ENCODE data around the gene CTNS. TPM values are rescaled to one million over a fixed set of nuclear protein-coding genes. Genes with fewer than 3 reads are reported as not detected.
"Not testable (repeated sequence)": the region's sequence is repeated elsewhere in the genome, so short reads cannot be mapped to it uniquely, and the experiment has no call there.

The CTNS gene
- total RNA-seq, 1 donor from 2014 or later, result 5.7 TPM

DNA sequence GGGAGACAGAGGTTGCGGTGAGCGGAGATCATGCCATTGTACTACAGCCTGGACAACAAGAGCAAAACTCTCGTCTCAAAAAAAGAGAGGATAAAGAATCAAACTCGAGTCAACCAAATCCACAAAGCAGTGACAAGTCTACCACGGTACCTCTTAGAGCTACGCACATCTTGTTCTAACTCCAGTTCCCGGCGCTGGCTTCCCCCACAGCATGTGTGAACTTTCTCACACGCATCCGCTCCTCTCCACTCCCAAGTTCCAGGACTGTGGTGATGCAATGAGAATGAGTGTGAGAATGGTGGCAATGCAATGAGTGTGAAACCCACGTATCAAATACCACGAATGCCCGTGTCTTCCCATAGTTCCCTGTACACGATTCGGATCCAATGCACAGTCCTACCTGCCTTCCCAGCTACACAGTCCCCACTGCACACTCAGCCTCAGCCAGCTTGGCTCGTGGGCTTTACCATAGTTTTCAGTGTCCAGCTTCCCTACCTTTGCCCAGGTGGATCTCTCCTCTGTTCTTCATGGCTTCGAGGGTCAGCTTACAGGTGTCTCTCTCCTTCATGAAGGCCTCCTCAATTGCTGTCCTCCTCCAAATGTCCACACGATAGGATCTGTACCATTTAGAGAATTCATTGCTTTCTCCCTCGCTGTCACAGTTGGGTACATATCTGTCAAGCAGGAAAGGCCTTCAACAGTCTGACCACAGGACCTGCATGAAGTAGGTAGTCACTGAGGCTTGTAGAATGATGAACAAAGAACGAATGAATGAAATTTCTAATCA, 68.6 kb downstream of the CTNS start:
- FAIRE-seq, result no peak

DNA sequence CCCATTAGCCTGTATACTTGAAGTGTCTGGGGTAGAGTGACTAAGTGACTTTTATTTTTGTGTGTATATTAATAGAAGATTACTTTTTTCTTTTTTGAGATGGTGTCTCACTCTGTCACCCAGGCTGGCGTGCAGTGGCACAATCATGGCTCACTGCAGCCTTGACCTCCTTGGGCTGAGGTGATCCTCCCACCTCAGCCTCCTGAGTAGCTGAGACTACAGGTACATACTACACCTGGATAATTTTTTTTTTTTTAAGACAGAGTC, 69.1 kb downstream of the CTNS start:
- not testable (repeated sequence) for DNase-seq (ENCODE audit: low spot score in 2 of 2); FAIRE-seq

More for the DNA sequence above, 68.6 kb downstream of the CTNS start:
- no peak for DNase-seq (ENCODE audit: low spot score in 2 of 2)

DNA sequence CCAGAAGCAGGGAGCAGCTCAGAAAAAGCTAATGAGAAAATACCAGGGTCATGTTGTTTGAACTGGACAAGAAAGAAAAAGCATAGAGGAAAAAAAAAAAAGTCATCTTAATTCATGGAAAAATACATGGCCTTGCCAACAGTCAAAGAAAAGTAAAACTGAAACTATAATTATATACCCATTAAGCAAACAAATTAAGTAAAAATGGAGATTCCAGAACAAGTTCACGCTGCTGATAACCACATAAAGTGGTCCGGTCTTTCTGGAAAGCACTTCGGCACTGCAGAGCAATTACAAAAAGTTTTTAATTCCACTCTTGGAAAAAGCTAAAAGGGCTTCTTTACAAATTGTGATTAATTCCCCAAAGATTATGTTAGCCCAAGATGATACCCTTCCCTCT, 71.8 kb downstream of the CTNS start:
- no peak for DNase-seq (ENCODE audit: low spot score in 2 of 2)
- no peak for FAIRE-seq

DNA sequence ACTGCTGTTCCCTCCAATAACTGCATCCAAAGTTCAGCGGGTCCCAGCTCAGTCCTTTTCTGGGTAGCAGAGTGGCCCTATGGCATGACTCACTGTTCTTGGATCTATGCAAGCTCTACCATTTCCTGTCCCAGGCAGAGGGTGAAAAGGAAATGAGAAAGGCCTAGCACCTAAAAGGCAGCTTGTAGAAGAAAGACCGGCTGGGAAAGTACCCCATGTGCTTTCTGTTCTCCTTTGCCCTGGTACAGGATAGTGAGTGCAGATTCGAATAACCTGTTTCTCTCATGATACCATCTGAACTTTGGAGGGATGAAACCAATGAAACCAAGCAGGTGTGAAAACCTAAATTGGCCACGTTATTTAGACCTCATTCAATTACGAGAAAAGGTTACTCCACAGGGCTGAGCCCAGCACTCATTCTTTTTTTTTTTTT, 74.4 kb downstream of the CTNS start:
- DNase-seq (ENCODE audit: low spot score in 2 of 2) (no peak), FAIRE-seq (no peak)

Other genes starting within 250 kb of the CTNS start
- gene OR1E1, start 238.3 kb upstream of the CTNS start, total RNA-seq, result not detected
- not detected for gene OR3A3, start 225.4 kb upstream of the CTNS start, total RNA-seq
- not detected for gene OR1E2, start 202.9 kb upstream of the CTNS start, total RNA-seq
- gene SPATA22, start 164.9 kb upstream of the CTNS start, total RNA-seq, result 3.7 TPM
- gene ASPA, start 160.8 kb upstream of the CTNS start, total RNA-seq, result 0.41 TPM
- 0.82 TPM for gene TRPV3, start 78.9 kb upstream of the CTNS start, total RNA-seq
- 4.5 TPM for gene TRPV1, start 27.3 kb upstream of the CTNS start, total RNA-seq
- gene SHPK, start 510 bp upstream of the CTNS start, total RNA-seq, result 8.6 TPM
- gene TAX1BP3, start 31.8 kb downstream of the CTNS start, total RNA-seq, result 26.9 TPM
- gene EMC6, start 32.1 kb downstream of the CTNS start, total RNA-seq, result 7.3 TPM
- gene P2RX5, start 59.4 kb downstream of the CTNS start, total RNA-seq, result 5.3 TPM
- gene HASPIN, start 87.1 kb downstream of the CTNS start, total RNA-seq, result 0.82 TPM
- gene ITGAE, start 164.4 kb downstream of the CTNS start, total RNA-seq, result 11.0 TPM
- gene NCBP3, start 209.5 kb downstream of the CTNS start, total RNA-seq, result 20.8 TPM